ENCODE measurements around the gene EMILIN2.
A peak's percentile ranks its signal among the peaks of the same experiment; 100 is the strongest.
"Not testable (repeated sequence)": the region's sequence is repeated elsewhere in the genome, so short reads cannot be mapped to it uniquely, and the experiment has no call there.

EMILIN2 gene

DNA sequence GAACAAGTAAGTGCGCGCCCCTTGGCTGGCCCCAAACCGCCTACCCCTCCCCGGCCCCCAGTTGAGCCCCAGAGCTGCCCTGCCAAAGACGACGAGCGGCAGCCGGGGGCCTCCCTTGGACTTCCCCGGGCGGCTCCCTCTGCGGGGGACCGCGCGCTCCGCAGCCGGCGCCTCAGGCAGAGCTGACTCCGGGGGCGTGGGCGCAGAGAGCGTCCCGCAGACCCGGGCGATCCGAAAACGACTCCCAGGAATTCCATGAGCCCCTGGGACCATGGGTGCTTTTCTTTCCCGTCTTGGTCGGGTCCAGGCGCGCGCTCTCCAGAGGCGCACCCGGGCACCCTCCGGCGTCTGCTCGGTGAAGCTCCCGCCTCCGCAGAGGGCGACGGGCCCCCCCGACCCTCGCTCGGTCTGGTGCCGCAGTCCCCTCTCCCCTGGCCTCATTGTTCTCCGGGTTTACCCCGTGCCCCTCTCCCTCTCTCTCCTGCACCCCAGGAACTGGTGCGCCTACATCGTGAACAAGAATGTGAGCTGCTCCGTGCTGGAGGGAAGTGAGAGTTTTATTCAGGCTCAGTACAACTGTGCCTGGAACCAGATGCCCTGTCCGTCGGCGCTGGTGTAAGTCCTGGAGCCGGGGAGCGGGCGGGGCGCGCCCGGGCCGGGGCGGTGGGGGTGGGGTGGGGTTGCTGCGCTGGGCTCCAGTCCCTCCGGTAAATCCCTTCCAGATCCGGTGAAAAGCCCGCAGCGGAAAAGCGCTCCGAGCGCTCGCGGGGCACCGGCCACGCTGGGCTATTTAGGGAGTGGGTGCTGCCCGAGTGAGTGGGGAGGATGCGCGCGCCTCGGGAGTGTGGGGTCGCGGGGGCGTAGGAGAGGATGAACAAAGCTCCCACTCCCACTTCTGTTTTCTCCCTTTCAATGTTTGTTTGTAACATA, 776 bp downstream of the EMILIN2 start:
- peak; percentile 16 to 35 for DNase-seq

DNA sequence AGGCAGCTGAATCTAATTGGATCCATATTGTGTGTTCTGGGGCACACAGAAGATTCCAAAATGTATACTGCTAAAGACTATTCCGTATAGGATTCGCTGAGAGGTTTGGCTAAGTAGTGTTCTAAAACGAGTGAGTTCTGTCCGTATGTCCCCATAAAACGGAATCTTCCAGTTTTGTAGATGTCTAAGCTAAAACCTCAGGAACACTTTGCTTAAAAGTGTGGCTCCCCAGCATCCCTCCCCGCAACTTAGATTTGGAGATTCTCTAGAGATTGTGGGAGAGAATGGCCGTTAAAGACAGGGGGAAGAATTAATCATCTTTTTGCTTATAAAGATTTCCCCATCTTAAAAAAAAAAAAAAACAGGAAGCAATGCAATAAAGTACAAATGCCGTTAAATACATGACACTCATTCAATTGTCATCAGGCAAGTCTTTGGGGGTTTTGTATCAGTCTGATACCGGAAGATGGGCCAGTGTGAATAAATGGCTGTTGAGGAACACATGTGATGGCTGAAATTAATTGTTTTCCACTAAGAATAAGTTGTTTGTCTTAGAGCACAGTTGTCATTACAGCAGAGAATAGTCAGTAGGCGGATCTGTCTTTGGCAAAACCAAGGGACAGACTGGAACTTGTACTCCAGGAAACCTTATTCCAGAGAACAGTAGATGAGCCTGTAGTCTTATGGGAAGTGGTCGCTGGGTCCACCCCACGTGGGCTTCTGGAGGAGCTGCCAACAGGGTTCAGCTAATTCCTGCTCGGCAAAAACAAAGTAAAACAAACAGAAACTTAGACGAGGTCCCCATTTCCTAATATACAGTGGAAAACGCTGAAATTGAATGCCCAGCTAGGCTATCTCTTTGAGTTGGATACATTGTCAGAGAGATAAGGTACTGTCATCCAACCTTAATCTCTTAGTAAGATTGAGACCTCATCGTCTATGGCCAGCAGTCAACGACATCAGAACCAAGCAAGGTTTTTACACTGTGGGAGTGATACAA, 1.7 kb downstream of the EMILIN2 start:
- no peak for DNase-seq

DNA sequence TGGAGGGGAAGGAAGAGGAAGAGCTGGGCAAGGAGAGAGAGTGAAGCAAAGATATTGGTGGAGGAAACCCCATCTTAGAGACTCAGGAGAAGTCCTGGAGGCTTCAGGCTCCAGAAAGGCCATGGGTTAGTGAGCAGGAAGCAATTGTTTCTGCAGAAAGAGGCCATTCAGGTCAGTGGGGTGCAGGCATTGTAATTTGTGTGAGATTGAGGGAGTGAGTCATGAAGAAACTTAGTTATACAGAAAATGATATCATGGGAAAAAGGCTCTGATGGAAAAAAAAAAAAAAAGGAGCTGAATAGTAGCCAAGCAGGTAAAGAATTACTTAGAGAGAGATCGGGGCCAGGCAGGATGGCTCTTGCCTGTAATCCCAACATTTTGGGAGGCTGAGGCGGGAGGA, 4.0 kb downstream of the EMILIN2 start:
- no peak for DNase-seq

DNA sequence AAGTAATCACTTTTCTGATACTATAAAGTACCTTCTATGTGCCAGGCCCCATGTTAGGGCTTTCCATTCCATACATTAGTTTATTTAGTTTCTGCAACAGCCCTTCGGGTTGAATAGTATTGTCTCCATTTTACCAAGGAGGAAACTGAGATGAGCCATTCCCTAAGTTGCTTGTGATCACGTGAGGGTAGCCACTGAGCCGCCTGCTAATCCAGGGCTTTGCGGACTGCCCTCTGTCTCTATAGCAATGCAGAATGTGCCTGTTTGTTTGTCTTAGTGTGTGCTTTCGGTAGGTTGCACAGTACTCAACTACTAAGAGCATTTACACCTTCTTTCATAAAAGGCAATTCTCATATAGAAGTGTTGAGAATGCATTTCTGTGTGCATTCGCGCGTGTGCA, 5.0 kb downstream of the EMILIN2 start:
- DNase-seq = no peak

DNA sequence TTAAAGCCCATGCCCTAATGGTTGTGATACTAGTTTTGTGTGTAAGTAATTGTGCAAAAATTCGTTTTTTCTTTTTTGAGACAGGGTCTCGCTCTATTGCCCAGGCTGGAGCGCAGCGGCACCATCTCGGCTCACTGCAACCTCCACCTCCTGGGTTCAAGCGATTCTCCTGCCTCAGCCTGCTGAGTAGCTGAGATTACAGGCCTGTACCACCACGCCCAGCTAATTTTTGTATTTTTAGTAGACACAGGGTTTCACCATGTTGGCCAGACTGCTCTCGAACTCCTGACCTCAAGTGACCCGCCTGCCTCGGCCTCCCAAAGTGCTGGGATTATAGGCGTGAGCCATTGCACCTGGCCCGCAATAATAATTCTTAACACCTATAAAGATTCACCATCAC, 5.7 kb downstream of the EMILIN2 start:
- DNase-seq = not testable (repeated sequence)

DNA sequence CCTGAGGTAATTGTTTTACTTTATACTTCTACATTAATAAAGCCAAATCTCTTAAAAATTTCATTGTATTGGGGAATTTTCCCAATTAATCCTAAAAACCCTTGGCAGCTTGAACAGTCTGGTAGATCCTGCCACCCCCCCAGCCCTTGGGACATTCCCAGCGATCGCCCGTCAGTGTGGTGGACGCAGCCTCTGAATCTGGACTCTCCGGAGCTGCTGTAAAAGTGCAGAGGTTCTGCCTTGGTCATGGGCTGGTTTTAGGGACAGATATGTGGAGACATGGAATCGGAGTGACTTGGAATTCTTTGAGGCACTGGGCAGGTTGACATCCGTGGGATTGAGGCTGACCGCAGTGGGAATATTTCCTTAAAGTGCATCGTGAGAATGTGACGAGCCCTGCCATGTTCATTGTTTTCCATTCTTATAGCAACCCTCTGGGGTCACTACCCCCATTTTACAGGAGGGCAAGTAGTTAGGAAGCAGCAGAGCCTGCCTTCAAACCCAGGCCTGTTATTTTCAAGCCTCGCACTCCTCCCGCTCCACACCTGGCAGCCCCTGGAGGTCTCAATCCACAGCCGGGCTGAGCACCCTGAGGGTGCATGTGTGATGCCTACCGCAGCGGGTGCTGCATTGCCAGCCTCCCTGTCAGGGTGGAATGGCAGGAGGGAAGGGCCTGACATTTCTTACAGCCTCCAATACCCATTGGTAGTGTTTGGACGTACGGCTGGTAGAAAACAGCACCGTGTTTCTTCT, 6.5 kb downstream of the EMILIN2 start:
- no peak for DNase-seq

DNA sequence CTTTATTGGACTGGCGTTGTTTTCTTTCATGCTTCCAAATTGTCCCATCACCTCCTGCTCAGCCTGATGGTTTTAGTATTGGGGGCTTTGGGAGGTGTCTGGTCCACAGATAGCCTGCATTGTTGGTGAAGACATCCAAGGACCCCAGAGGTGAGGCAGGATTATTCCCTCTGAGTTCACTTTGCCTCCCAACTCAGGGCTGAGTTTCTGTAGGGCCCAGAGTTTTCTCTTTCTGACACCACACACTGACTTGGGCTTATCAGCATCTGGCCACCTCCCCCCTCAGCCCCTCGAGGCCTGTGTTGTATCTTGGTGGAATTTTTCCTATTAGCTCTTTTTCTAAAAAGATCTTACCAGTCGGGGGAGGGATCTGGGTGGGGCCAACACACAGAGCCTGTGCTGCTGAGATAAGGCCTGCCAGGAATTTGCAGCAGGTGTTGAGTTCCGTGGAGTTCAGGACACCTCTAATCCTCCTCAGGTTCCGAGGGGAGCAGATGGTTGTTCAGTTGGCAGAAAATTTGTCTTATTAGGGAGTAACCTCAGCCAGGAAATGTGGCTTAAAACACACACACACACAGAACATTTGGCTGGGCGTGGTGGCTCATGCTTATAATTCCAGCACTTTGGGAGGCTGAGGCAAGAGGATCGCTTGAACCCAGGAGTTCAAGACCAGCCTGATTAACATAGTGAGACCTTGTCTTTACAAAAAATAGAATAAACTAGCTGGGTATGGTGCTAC, 7.3 kb downstream of the EMILIN2 start:
- no peak for DNase-seq

DNA sequence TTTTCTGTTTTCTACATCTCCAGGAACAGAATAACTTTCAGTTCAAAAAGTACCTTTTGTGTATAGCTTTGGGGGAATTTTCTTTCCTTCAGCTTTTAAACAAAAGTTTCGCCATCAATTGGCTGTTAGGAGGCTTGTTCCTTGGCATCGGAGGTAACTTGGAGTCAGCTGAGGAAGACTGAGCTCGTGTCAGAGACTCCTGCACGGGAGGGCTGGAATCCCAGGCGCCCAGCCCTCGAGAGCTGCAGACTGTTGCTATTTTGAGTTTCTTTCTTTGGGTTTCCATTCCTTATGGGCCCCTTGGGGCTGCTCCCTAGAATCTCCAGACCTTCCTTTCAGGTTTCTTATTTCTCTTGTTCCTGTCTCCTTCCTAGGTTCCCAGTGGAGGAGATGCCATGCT, 8.1 kb downstream of the EMILIN2 start:
- no peak for DNase-seq

DNA sequence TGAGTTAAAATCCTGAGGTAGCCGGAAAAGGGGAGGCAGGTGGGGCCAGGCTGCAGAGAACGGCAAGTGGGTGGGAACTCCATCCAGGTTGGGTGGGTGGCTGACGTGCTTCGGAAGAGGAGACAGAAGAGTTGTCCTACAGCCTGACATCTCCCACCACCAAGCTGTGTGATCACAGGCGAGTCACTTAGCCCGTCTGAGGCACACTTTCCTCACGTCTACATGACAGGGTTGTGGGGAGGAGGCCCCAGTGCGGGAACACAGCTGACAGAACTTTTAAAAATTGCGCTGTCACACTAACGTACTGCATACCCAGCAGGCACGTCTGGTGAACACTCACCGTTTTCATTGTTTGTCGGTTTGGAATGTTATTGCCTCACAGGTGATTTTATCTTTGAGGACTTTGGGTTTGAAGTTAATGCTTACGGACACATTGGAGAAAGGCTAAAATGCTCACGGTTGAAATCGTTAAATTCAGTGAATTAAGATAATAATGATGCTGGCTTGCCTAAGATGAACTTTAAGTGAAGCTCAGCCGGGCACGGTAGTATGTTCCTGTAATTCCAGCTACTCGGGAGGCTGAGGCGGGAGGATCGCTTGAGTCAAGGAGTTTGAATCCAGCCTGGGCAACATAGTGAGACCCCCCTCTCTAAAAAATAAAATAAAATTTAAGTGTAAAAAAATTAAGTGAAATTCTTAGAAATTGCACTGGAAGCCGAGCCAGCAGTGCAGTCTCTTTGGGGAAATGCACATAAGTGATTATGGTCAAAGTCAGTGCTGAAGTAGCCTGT, 8.9 kb downstream of the EMILIN2 start:
- no peak for DNase-seq

DNA sequence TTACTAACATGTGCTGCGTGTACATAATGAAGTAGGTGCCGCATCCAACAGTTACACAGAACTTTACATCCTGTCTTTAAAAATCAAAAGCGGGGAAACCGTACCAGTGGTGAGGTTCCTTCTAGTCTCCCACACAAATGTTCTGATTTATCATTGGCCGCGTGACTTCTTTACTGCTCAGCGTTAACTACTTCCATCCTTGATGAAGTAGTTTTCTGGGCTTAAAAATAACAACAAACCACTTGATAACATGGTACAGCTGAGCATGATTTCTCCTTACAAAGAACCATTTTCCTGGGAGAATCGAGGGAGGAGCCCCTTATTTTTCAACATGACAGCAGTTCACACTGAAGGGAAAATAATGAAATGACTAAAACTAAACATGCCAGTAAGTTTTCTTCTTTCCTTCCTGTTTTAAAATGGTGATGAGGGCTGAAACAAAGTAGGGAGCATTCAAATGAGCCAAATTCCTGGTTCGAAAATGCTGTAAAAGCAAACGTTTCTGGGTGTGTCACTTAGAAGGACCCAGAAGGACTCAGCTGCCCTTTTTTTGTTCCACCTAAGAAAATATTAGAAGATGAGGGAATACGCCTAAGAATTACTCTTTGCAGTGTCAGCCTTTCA, 9.9 kb downstream of the EMILIN2 start:
- DNase-seq = no peak

DNA sequence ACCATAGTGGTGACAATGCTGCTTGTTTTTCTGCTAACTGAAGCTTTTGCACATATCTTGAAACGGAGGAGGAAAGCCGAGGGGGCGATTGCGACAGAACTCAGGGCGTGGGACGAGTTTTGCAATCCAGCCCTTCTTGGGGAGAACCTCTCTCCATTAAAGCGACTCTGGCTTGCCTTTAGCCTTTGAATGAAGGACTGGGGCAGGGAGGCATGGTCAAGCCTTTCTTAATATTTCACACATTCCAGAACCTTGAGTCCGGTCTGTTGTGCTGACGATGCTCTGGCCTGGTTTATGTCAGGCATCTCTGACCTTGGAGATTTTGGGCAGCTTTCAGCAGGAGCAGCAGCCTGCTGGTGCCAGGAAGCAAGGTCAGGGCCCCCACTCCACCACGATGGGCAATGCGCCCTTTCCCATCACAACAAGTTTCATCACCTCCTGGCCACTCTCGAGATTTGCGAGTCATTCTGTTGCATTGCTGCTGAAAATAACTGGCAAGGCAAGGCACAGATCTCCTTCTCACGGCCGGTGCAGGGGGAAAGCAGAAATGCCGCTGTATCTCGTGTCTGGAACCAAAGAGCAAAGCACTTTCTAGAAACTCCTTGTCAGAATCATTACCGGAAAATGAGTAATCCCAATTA, 10.8 kb downstream of the EMILIN2 start:
- peak in 1 of 2 donors; percentile 42 for DNase-seq

DNA sequence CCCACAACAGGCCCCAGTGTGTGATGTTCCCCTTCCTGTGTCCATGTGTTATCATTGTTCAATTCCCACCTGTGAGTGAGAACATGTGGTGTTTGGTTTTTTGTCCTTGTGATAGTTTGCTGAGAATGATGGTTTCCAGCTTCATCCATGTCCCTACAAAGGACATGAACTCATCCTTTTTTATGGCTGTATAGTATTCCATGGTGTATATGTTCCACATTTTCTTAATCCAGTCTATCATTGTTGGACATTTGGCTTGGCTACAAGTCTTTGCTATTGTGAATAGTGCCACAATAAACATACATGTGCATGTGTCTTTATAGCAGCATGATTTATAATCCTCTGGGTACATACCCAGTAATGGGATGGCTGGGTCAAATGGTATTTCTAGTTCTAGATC, 13.6 kb downstream of the EMILIN2 start:
- not testable (repeated sequence) for DNase-seq

DNA sequence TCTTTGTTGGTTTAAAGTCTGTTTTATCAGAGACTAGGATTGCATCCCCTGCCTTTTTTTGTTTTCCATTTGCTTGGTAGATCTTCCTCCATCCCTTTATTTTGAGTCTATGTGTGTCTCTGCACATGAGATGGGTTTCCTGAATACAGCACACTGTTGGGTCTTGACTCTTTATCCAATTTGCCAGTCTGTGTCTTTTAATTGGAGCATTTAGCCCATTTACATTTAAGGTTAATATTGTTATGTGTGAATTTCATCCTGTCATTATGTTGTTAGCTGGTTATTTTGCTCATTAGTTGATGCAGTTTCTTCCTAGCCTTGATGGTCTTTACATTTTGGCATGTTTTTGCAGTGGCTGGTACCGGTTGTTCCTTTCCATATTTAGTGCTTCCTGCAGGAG, 17.2 kb downstream of the EMILIN2 start:
- not testable (repeated sequence) for DNase-seq

DNA sequence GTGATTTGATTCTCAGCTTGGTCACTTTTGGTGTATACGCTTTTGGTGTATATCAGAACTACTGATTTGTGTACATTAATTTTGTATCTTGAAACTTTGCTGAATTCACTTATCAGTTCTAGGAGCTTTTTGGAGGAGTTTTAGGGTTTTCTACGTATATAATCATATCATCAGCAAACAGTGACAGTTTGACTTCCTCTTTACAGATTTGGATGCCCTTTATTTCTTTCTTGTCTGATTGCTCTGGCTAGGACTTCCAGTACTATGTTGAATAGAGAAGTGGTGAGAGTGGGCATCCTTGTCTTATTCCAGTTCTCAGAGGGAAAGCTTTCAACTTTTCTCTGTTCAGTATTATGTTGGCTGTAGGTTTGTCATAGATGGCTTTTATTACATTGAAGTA, 19.7 kb downstream of the EMILIN2 start:
- not testable (repeated sequence) for DNase-seq

DNA sequence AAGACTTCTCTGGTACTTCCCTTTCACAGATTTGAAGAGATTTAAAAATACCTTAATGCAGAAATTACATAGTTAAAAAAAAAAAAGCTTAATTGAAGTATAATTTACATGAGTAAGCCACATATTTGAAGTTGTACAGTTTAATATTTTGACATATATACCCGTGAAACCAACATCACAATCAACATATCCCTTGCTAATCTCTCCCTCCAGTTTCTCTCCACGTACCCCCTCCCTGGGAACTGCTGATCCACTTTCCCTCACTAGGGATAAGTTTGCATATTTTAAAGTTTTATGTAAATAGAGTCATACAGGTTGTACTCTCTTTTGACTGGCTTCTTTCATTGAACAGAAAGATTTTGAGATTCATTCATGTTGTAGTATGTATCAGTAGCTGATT, 22.4 kb downstream of the EMILIN2 start:
- no peak for DNase-seq

DNA sequence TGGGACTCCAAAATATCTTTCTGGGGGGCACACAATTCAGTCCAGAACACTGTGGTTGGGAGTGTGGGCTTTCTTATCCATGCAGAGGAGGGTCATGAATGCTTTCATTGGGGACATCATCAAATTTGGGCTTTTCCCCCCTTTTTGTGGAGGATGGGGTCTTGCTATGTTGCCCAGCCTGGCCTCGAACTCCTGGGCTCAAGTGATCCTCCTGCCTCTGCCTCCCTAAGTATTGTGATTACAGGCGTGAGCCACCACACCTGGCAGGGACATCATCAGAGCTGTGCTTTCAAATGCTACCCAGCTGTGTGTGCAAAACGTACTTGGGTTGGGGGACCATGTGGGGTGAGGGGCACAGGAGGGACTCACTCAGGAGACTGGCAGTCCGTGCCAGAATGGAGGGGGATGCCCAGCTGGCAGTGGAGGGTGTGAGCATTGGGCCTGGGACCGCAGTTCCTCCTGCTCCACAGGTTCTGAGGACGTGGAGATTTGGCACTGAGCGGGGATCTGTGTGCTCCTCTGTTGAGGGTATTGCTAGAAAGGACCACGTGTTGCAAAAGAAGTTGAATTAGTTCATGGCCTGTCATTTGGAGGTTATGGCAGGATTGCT, 24.4 kb downstream of the EMILIN2 start:
- no peak for DNase-seq

DNA sequence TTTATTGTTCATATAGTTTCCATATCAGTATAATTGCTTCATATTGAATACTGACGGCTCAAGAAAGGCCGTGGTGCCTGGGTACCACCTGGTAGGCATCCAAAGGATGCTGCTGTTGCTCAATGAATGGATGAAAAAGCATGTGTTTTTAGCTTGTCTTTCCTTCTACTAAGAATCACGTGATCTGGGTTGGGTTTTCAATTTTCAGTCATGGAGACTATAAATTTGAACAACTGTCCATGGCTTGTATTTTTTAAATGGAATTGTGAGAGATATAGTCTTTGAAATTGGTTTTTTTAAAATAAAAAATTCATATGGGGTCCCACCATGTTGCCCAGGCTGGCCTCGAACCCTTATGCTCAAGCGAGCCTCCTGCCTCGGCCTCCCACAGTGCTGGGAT, 25.3 kb downstream of the EMILIN2 start:
- DNase-seq = no peak

DNA sequence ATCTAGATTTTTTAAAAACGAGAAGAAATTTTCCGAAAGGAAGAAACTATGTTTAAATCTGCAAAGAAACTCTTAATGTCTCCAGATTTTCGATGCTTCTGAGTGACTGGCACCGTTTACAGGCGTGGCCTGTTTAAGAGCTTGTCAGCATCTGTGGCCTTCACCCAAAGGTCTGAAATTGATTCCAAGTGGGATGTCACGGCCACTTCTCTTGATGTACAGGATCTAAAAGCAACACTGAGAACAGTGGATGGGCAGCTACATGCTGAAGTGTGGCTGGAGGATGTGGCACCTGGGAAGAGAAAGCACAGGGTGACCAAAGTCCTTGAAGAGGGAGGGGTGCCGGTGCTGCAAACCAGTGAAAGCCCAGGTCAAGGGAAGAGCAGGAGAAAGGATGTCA, 28.0 kb downstream of the EMILIN2 start:
- no peak for DNase-seq

DNA sequence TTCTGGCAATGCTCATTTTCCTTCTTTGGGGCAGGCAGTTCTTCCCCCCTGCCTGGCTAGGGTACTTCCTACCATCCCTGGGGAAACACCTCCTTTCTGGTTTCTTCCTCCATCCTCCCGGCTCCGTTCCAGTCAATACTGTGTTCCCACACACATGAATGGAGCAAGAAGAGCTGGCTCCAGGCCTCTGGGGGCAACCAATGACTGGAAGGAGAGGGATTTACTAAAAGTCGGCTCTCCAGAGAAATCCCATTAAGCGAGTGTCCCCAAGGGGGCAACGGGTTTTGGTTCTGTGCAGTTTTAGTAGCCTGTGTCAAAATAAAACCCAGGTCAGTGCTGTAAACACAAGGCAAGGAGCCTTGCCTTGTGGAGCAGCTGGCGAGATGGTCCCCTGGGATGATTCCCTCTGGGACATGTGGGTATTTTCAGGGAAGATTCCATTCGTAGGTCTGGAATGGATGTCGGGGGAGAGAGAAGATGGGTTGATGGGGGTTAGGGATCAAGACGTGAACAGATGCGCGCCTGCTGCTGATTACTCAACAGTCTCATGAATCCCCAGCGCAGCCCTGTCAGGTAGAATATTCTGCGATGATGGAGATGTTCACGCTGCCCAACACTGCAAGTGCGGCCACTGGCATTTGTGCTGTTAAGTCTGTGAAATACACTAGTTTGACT, 32.0 kb downstream of the EMILIN2 start:
- no peak for DNase-seq
